KMS-11 (cell line): ENCODE measurements around the gene VWA2.

ENCODE experiments used
- H2AFZ ChIP-seq: fragments of 200-600 bp; sonication (generic); 2 replicates; pipeline ENCODE4 v1.6.1; 2016; ENCODE audit warnings: antibody characterized with exemption, mixed run types, low read depth
- H3K27ac ChIP-seq: fragments of 200-600 bp; sonication (generic); 2 replicates; pipeline ENCODE4 v1.6.1; 2016; ENCODE audit warnings: mild to moderate bottlenecking, mixed run types
- H3K27me3 ChIP-seq: fragments of 200-600 bp; sonication (generic); 2 replicates; pipeline ENCODE4 v1.6.1; 2017; ENCODE audit warnings: mild to moderate bottlenecking, low read depth, mixed run types, moderate library complexity; ENCODE audit not compliant: insufficient read depth
- H3K36me3 ChIP-seq: fragments of 200-600 bp; sonication (generic); 2 replicates; pipeline ENCODE4 v1.6.1; 2017; ENCODE audit warnings: mild to moderate bottlenecking, mixed run types; ENCODE audit not compliant: insufficient read depth
- H3K4me1 ChIP-seq: fragments of 200-600 bp; sonication (generic); 2 replicates; pipeline ENCODE4 v1.6.1; 2016; ENCODE audit warnings: mild to moderate bottlenecking, low read depth, mixed run types; ENCODE audit not compliant: poor library complexity, severe bottlenecking
- H3K4me2 ChIP-seq: fragments of 200-600 bp; sonication (generic); 2 replicates; pipeline ENCODE4 v1.7.0; 2016; ENCODE audit warnings: mild to moderate bottlenecking, mixed run types
- H3K4me3 ChIP-seq: fragments of 200-600 bp; sonication (generic); IDR thresholded peaks from 2 replicates; pipeline ENCODE4 v1.6.1; 2017; ENCODE audit warnings: low read depth, low read length, mixed read lengths; ENCODE audit not compliant: insufficient read depth
- H3K79me2 ChIP-seq: fragments of 200-600 bp; sonication (generic); 2 replicates; pipeline ENCODE4 v1.6.1; 2016; ENCODE audit warnings: low read depth, mixed run types; ENCODE audit not compliant: insufficient read depth
- H3K9ac ChIP-seq: fragments of 200-600 bp; sonication (generic); 2 replicates; pipeline ENCODE4 v1.6.1; 2016; ENCODE audit warnings: mild to moderate bottlenecking, mixed run types
- H4K20me1 ChIP-seq: fragments of 200-600 bp; sonication (generic); 2 replicates; pipeline ENCODE4 v1.6.1; 2016; ENCODE audit warnings: mild to moderate bottlenecking, mixed run types; ENCODE audit not compliant: insufficient read depth
- TF ChIP-seq, protein P1 (sequence below): fragments of 200-600 bp; sonication (generic); conservative IDR thresholded peaks from 2 replicates; pipeline ENCODE4 v1.6.1; 2017; ENCODE audit warnings: low read depth, mild to moderate bottlenecking, antibody characterized with exemption, low read length, moderate library complexity, mixed read lengths

The VWA2 gene

DNA sequence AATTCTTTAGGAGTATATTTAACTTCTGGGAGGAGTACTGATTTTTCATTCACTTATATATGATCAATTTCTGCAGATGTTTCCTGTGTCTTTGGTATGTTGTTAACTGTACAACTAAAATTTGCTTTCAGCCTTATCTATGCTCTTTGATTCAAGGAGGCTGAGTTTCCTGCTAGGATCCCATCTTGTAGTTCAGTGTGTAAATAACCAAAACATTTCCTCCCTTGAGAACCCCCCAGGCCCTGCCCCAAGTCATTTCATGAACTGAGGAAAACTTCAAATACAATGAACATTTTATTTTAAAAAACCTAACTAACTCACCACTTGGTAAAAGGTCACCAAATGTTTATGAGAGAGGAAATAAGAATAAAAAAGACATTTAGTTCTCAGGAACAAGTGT is 55.5 kb downstream of the VWA2 start:
- Histone ChIP-seq H3K4me2 (no peak overlapping the region), H2AFZ (no peak overlapping the region), H3K36me3 (no peaks in the 10 kb centered on the region), H3K27ac (no peak overlapping the region), H3K9ac (no peak overlapping the region), H3K4me1 (no peaks in the 10 kb centered on the region), H3K4me3 (no peak overlapping the region), H4K20me1 (no peaks in the 10 kb centered on the region), H3K27me3 (no peaks in the 10 kb centered on the region), H3K79me2 (no peaks in the 10 kb centered on the region)
- TF ChIP-seq, protein P1, sequence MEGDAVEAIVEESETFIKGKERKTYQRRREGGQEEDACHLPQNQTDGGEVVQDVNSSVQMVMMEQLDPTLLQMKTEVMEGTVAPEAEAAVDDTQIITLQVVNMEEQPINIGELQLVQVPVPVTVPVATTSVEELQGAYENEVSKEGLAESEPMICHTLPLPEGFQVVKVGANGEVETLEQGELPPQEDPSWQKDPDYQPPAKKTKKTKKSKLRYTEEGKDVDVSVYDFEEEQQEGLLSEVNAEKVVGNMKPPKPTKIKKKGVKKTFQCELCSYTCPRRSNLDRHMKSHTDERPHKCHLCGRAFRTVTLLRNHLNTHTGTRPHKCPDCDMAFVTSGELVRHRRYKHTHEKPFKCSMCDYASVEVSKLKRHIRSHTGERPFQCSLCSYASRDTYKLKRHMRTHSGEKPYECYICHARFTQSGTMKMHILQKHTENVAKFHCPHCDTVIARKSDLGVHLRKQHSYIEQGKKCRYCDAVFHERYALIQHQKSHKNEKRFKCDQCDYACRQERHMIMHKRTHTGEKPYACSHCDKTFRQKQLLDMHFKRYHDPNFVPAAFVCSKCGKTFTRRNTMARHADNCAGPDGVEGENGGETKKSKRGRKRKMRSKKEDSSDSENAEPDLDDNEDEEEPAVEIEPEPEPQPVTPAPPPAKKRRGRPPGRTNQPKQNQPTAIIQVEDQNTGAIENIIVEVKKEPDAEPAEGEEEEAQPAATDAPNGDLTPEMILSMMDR = no peak

GRCh38 chr10:114295393-114295792 is 56.3 kb downstream of the VWA2 start:
- Histone ChIP-seq H3K27me3 (no peaks in the 10 kb centered on the region), H3K27ac (no peak overlapping the region), H3K36me3 (no peaks in the 10 kb centered on the region), H3K4me1 (no peaks in the 10 kb centered on the region), H3K4me2 (no peak overlapping the region), H4K20me1 (no peaks in the 10 kb centered on the region), H3K79me2 (no peaks in the 10 kb centered on the region), H3K9ac (no peak overlapping the region), H2AFZ (no peak overlapping the region), H3K4me3 (no peak overlapping the region)
- TF ChIP-seq, protein P1 = no peak

DNA sequence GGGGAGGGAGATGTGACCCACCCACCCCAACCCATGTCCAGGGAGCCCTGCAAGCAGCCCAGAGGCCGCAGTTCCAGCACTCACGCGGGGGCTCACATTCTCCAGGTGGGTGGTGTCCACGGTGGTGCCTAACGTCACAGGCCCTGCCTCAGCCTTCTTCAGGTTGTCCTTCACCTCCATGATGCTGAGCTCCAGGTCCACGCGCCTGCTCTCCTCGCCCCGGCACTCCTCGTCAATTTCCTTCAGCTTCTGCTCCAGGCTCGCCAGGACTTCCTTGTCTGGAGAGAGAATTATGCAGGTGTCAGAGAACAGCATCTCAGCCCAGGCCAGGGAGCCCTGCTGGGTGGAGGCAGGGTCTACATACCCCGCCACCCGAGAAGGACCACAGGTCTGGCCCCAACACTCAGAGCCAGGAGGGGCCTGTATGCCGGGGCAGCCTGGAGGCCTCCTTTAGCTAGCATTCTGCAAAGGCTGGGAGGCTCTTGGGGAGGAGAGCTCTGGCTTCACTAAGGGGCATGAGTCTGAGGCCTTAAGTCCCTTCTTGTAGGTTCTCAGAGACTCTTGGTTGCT is 58.2 kb downstream of the VWA2 start:
- H3K27me3 ChIP-seq = no peaks in the 10 kb centered on the region
- TF ChIP-seq, protein P1 = no peak

GRCh38 chr10:114300036-114300645 is 61.1 kb downstream of the VWA2 start:
- Histone ChIP-seq H3K79me2 (no peaks in the 10 kb centered on the region), H3K9ac (no peak overlapping the region), H3K4me2 (no peak overlapping the region), H4K20me1 (no peaks in the 10 kb centered on the region), H3K4me1 (no peaks in the 10 kb centered on the region), H2AFZ (no peak overlapping the region), H3K36me3 (no peaks in the 10 kb centered on the region), H3K27ac (no peak overlapping the region), H3K4me3 (no peak overlapping the region), H3K27me3 (no peaks in the 10 kb centered on the region)
- TF ChIP-seq, protein P1 = no peak

More for the DNA sequence above, 58.2 kb downstream of the VWA2 start:
- H3K9ac ChIP-seq = no peak overlapping the region
- H4K20me1 ChIP-seq = no peaks in the 10 kb centered on the region
- no peaks in the 10 kb centered on the region for H3K4me1 ChIP-seq
- H2AFZ ChIP-seq = no peak overlapping the region
- H3K36me3 ChIP-seq = no peaks in the 10 kb centered on the region
- no peak overlapping the region for H3K27ac ChIP-seq
- H3K4me3 ChIP-seq = no peak overlapping the region
- H3K4me2 ChIP-seq = no peak overlapping the region
- no peaks in the 10 kb centered on the region for H3K79me2 ChIP-seq
